SK-N-SH (cell line): ENCODE results near the gene TMIGD3.

Source experiments
- ELF1 ChIP-seq: IDR thresholded peaks from 2 replicates; pipeline ENCODE4 v1.4.0; 2012
- EP300 ChIP-seq, 2 experiments: IDR thresholded peaks; 2 replicates each; pipeline versions ENCODE4 v1.4.0 to v1.6.1; 2012; ENCODE audit warnings: borderline replicate concordance in 1 of 2, low read depth in 1 of 2, low read length in 1 of 2
- EZH2phosphoT487 ChIP-seq: fragments of 200-600 bp; sonication (generic); IDR thresholded peaks from 2 replicates; pipeline ENCODE4 v1.6.1; 2017; ENCODE audit warnings: low read depth, mixed run types, mild to moderate bottlenecking, antibody characterized with exemption, moderate library complexity, borderline replicate concordance
- GABPA ChIP-seq: IDR thresholded peaks from 2 replicates; pipeline ENCODE4 v1.4.0; 2012; ENCODE audit warnings: low read depth, mild to moderate bottlenecking
- RAD21 ChIP-seq: IDR thresholded peaks from 2 replicates; pipeline ENCODE4 v1.6.1; 2012; ENCODE audit warnings: mild to moderate bottlenecking, low read length
- SIN3A ChIP-seq: IDR thresholded peaks from 2 replicates; pipeline ENCODE4 v1.6.1; 2012; ENCODE audit warnings: low read depth, mild to moderate bottlenecking, low read length, moderate library complexity, borderline replicate concordance
- TF ChIP-seq, protein P1 (sequence below): fragments of 200-600 bp; sonication (generic); IDR thresholded peaks from 2 replicates; pipeline ENCODE4 v1.6.1; 2017; ENCODE audit warnings: antibody characterized with exemption, mild to moderate bottlenecking, moderate library complexity
- TF ChIP-seq, protein P2 (sequence below): IDR thresholded peaks from 2 replicates; pipeline ENCODE4 v1.4.0; 2012; ENCODE audit warnings: low read depth, borderline replicate concordance
- TF ChIP-seq, protein P3 (sequence below): IDR thresholded peaks from 2 replicates; pipeline ENCODE4 v1.6.1; 2012; ENCODE audit warnings: mild to moderate bottlenecking, low read depth, low read length, moderate library complexity

GRCh38 chr1:111509997-111510375 lies 6.6 kb upstream of the TMIGD3 start:
- TF ChIP-seq, protein P1, sequence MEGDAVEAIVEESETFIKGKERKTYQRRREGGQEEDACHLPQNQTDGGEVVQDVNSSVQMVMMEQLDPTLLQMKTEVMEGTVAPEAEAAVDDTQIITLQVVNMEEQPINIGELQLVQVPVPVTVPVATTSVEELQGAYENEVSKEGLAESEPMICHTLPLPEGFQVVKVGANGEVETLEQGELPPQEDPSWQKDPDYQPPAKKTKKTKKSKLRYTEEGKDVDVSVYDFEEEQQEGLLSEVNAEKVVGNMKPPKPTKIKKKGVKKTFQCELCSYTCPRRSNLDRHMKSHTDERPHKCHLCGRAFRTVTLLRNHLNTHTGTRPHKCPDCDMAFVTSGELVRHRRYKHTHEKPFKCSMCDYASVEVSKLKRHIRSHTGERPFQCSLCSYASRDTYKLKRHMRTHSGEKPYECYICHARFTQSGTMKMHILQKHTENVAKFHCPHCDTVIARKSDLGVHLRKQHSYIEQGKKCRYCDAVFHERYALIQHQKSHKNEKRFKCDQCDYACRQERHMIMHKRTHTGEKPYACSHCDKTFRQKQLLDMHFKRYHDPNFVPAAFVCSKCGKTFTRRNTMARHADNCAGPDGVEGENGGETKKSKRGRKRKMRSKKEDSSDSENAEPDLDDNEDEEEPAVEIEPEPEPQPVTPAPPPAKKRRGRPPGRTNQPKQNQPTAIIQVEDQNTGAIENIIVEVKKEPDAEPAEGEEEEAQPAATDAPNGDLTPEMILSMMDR = no peak
- TF ChIP-seq, protein P2, sequence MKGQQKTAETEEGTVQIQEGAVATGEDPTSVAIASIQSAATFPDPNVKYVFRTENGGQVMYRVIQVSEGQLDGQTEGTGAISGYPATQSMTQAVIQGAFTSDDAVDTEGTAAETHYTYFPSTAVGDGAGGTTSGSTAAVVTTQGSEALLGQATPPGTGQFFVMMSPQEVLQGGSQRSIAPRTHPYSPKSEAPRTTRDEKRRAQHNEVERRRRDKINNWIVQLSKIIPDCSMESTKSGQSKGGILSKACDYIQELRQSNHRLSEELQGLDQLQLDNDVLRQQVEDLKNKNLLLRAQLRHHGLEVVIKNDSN = no peak
- TF ChIP-seq RAD21 = no peak
- TF ChIP-seq, protein P3, sequence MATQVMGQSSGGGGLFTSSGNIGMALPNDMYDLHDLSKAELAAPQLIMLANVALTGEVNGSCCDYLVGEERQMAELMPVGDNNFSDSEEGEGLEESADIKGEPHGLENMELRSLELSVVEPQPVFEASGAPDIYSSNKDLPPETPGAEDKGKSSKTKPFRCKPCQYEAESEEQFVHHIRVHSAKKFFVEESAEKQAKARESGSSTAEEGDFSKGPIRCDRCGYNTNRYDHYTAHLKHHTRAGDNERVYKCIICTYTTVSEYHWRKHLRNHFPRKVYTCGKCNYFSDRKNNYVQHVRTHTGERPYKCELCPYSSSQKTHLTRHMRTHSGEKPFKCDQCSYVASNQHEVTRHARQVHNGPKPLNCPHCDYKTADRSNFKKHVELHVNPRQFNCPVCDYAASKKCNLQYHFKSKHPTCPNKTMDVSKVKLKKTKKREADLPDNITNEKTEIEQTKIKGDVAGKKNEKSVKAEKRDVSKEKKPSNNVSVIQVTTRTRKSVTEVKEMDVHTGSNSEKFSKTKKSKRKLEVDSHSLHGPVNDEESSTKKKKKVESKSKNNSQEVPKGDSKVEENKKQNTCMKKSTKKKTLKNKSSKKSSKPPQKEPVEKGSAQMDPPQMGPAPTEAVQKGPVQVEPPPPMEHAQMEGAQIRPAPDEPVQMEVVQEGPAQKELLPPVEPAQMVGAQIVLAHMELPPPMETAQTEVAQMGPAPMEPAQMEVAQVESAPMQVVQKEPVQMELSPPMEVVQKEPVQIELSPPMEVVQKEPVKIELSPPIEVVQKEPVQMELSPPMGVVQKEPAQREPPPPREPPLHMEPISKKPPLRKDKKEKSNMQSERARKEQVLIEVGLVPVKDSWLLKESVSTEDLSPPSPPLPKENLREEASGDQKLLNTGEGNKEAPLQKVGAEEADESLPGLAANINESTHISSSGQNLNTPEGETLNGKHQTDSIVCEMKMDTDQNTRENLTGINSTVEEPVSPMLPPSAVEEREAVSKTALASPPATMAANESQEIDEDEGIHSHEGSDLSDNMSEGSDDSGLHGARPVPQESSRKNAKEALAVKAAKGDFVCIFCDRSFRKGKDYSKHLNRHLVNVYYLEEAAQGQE = no peak
- TF ChIP-seq SIN3A = no peak
- no peak for TF ChIP-seq GABPA
- no peak for TF ChIP-seq EP300 (IDR thresholded peaks at IDR 0.05; ENCODE audit: borderline replicate concordance in 1 of 2, low read depth in 1 of 2, low read length in 1 of 2)
- TF ChIP-seq EZH2phosphoT487 = no peak
- TF ChIP-seq ELF1 = no peak
